Measurements from ENCODE around the gene MALRD1. TPM values are rescaled to one million over a fixed set of nuclear protein-coding genes. Genes with fewer than 3 reads are reported as not detected.
A peak's percentile ranks its signal among the peaks of the same experiment; 100 is the strongest.

The MALRD1 gene
- total and polyA plus RNA-seq, 2 experiments from 2014 or later = 0.49 to 0.57 TPM

- no peaks in the 10 kb centered on the region for H3K36me3 ChIP-seq
- no peaks in the 10 kb centered on the region for H3K4me1 ChIP-seq (ENCODE audit: low read depth)
- H3K27me3 ChIP-seq = no peaks in the 10 kb centered on the region
- no peak for DNase-seq (ENCODE audit: low read depth in 1 of 2, low spot score in 1 of 2)
- H3K27ac ChIP-seq = no peak overlapping the region
- no peak overlapping the region for H3K4me3 ChIP-seq
- H3K9me3 ChIP-seq (ENCODE audit: low read depth) = no peaks in the 10 kb centered on the region
- TF ChIP-seq CTCF (IDR thresholded peaks at IDR 0.05; ENCODE audit: low read depth, low read length) = no peak
These were observed 522.4 kb downstream of the MALRD1 start for GRCh38 chr10:19570991-19571390.

- Histone ChIP-seq H3K36me3 (no peaks in the 10 kb centered on the region), H3K4me1 (ENCODE audit: low read depth) (no peaks in the 10 kb centered on the region), H3K4me3 (no peak overlapping the region), H3K9me3 (ENCODE audit: low read depth) (no peaks in the 10 kb centered on the region), H3K27me3 (no peaks in the 10 kb centered on the region), H3K27ac (no peak overlapping the region)
- DNase-seq (ENCODE audit: low read depth in 1 of 2, low spot score in 1 of 2) = no peak
- no peak for TF ChIP-seq CTCF (IDR thresholded peaks at IDR 0.05; ENCODE audit: low read depth, low read length)
These were observed 523.5 kb downstream of the MALRD1 start for GRCh38 chr10:19572056-19572455.

GRCh38 chr10:19576576-19576975 is 528.0 kb downstream of the MALRD1 start:
- H3K27ac ChIP-seq = no peak overlapping the region
- no peaks in the 10 kb centered on the region for H3K4me1 ChIP-seq (ENCODE audit: low read depth)
- no peaks in the 10 kb centered on the region for H3K27me3 ChIP-seq
- no peaks in the 10 kb centered on the region for H3K9me3 ChIP-seq (ENCODE audit: low read depth)
- no peak for TF ChIP-seq CTCF (IDR thresholded peaks at IDR 0.05; ENCODE audit: low read depth, low read length)
- no peak overlapping the region for H3K4me3 ChIP-seq
- peak in 1 of 2 donors; percentile 5 for DNase-seq (ENCODE audit: low read depth in 1 of 2, low spot score in 1 of 2)
- H3K36me3 ChIP-seq = no peaks in the 10 kb centered on the region

- Histone ChIP-seq H3K36me3 (no peaks in the 10 kb centered on the region), H3K9me3 (ENCODE audit: low read depth) (no peaks in the 10 kb centered on the region), H3K27me3 (no peaks in the 10 kb centered on the region), H3K4me3 (no peak overlapping the region), H3K4me1 (ENCODE audit: low read depth) (no peaks in the 10 kb centered on the region), H3K27ac (no peak overlapping the region)
- no peak for DNase-seq (ENCODE audit: low read depth in 1 of 2, low spot score in 1 of 2)
- TF ChIP-seq CTCF (IDR thresholded peaks at IDR 0.05; ENCODE audit: low read depth, low read length) = no peak
These were observed 528.8 kb downstream of the MALRD1 start for GRCh38 chr10:19577381-19577780.

- no peaks in the 10 kb centered on the region for H3K4me1 ChIP-seq (ENCODE audit: low read depth)
- DNase-seq (ENCODE audit: low read depth in 1 of 2, low spot score in 1 of 2) = no peak
- no peak for TF ChIP-seq CTCF (IDR thresholded peaks at IDR 0.05; ENCODE audit: low read depth, low read length)
- H3K27me3 ChIP-seq = no peaks in the 10 kb centered on the region
- H3K27ac ChIP-seq = no peak overlapping the region
- no peaks in the 10 kb centered on the region for H3K9me3 ChIP-seq (ENCODE audit: low read depth)
- no peak overlapping the region for H3K4me3 ChIP-seq
- H3K36me3 ChIP-seq = no peaks in the 10 kb centered on the region
These were observed 529.2 kb downstream of the MALRD1 start for GRCh38 chr10:19577807-19578206.

- no peaks in the 10 kb centered on the region for H3K4me1 ChIP-seq (ENCODE audit: low read depth)
- H3K36me3 ChIP-seq = no peaks in the 10 kb centered on the region
- no peaks in the 10 kb centered on the region for H3K27me3 ChIP-seq
- no peak overlapping the region for H3K27ac ChIP-seq
- no peak for DNase-seq (ENCODE audit: low read depth in 1 of 2, low spot score in 1 of 2)
- H3K9me3 ChIP-seq (ENCODE audit: low read depth) = no peaks in the 10 kb centered on the region
- TF ChIP-seq CTCF (IDR thresholded peaks at IDR 0.05; ENCODE audit: low read depth, low read length) = no peak
- no peak overlapping the region for H3K4me3 ChIP-seq
These were observed 530.0 kb downstream of the MALRD1 start for GRCh38 chr10:19578571-19578970.
